HepG2 (cell line): Measurements from ENCODE around the gene PLEKHN1. TPM values are rescaled to one million over a fixed set of nuclear protein-coding genes. Genes with fewer than 3 reads are reported as not detected.
A peak's percentile ranks its signal among the peaks of the same experiment; 100 is the strongest.

Experiments
- ATRX ChIP-seq: sonication (generic); formaldehyde crosslinking; IDR thresholded peaks from 2 replicates; pipeline ENCODE4 v1.4.0; 2020; ENCODE audit warnings: missing genetic modification reagents, borderline replicate concordance
- CAMTA2 ChIP-seq: sonication (generic); formaldehyde crosslinking; IDR thresholded peaks from 2 replicates; pipeline ENCODE4 v1.4.0; 2020; ENCODE audit warnings: mild to moderate bottlenecking, missing genetic modification reagents, borderline replicate concordance
- CBX1 ChIP-seq: IDR thresholded peaks from one replicate; pipeline ENCODE4 v1.6.1; 2016; ENCODE audit warnings: antibody characterized with exemption, low read depth
- CC2D1A ChIP-seq: sonication (generic); formaldehyde crosslinking; IDR thresholded peaks from 2 replicates; pipeline ENCODE4 v1.8.1; 2023; ENCODE audit warnings: mild to moderate bottlenecking, missing genetic modification reagents
- EP300 ChIP-seq, 3 experiments: sonication (generic) in 1 of 3; formaldehyde crosslinking in 1 of 3; IDR thresholded peaks; 2 replicates each; pipeline versions ENCODE4 v1.5.1 to v1.6.1; 2011 to 2020; ENCODE audit warnings: low read depth in 2 of 3, low read length in 2 of 3, borderline replicate concordance in 1 of 3, improper control_type of control experiment in 1 of 3, mild to moderate bottlenecking in 1 of 3, missing genetic modification reagents in 1 of 3, moderate library complexity in 1 of 3
- HDAC2 ChIP-seq: sonication (generic); formaldehyde crosslinking; IDR thresholded peaks from 2 replicates; pipeline ENCODE4 v1.4.0; 2020; ENCODE audit warnings: missing genetic modification reagents
- HMG20A ChIP-seq: IDR thresholded peaks from 2 replicates; pipeline ENCODE4 v1.6.1; 2016; ENCODE audit warnings: borderline replicate concordance
- HNRNPL ChIP-seq: fragments of 200-400 bp; formaldehyde crosslinking; IDR thresholded peaks from 2 replicates; pipeline ENCODE4 v1.6.1; 2017; ENCODE audit warnings: mild to moderate bottlenecking, low read depth, low read length
- KDM3A ChIP-seq: IDR thresholded peaks from 2 replicates; pipeline ENCODE4 v1.6.1; 2018; ENCODE audit warnings: low read depth, missing compliant biosample characterization
- MYC ChIP-seq: sonication (generic); formaldehyde crosslinking; IDR thresholded peaks from 2 replicates; pipeline ENCODE4 v1.9.0; 2021; ENCODE audit warnings: missing genetic modification reagents, borderline replicate concordance
- MYNN ChIP-seq: sonication (generic); formaldehyde crosslinking; IDR thresholded peaks from 2 replicates; pipeline ENCODE4 v1.4.0; 2020; ENCODE audit warnings: mild to moderate bottlenecking, low read depth, missing genetic modification reagents
- PAX8 ChIP-seq: sonication (generic); formaldehyde crosslinking; IDR thresholded peaks from 2 replicates; pipeline ENCODE4 v1.8.0; 2022; ENCODE audit warnings: mild to moderate bottlenecking, missing genetic modification reagents, borderline replicate concordance
- RBFOX2 ChIP-seq: fragments of 200-400 bp; formaldehyde crosslinking; IDR thresholded peaks from 2 replicates; pipeline ENCODE4 v1.6.1; 2017; ENCODE audit warnings: low read depth, mild to moderate bottlenecking, low read length
- SETDB1 ChIP-seq: sonication (generic); formaldehyde crosslinking; IDR thresholded peaks from 2 replicates; pipeline ENCODE4 v1.5.1; 2020; ENCODE audit warnings: missing genetic modification reagents, mild to moderate bottlenecking, borderline replicate concordance
- SKI ChIP-seq: fragments of 450-650 bp; IDR thresholded peaks from one replicate; pipeline ENCODE4 v1.6.1; 2018; ENCODE audit warnings: mild to moderate bottlenecking; ENCODE audit not compliant: partially characterized antibody
- TEAD2 ChIP-seq: sonication (generic); formaldehyde crosslinking; IDR thresholded peaks from 2 replicates; pipeline ENCODE4 v1.9.0; 2021; ENCODE audit warnings: missing genetic modification reagents
- ZNF367 ChIP-seq: sonication (generic); formaldehyde crosslinking; IDR thresholded peaks from 2 replicates; pipeline ENCODE4 v1.4.0; 2020; ENCODE audit warnings: missing genetic modification reagents, borderline replicate concordance
- ZNF501 ChIP-seq: sonication (generic); formaldehyde crosslinking; IDR thresholded peaks from 2 replicates; pipeline ENCODE4 v1.5.1; 2020; ENCODE audit warnings: mild to moderate bottlenecking, moderate library complexity, missing genetic modification reagents
- ZNF605 ChIP-seq: sonication (generic); formaldehyde crosslinking; IDR thresholded peaks from 2 replicates; pipeline ENCODE4 v1.8.0; 2022; ENCODE audit warnings: mild to moderate bottlenecking, missing genetic modification reagents
- ZNF703 ChIP-seq: sonication (generic); formaldehyde crosslinking; IDR thresholded peaks from 2 replicates; pipeline ENCODE4 v1.5.1; 2020; ENCODE audit warnings: missing genetic modification reagents, mild to moderate bottlenecking, moderate library complexity, borderline replicate concordance
- polyA plus RNA-seq, 8 experiments: library from polyadenylated mRNA; depleted of rRNA in 3 of 8; stranded (reverse) in 7 of 8; unstranded in 1 of 8; fragments of >200 nt; fragmentation: Illumina TruSeq in 4 of 8; extraction: Trizol in 4 of 8; gene quantifications; 2 replicates each; pipeline versions ENCODE4 v1.2.1 to v1.2.3, GENCODE V29; 2011 to 2016; ENCODE audit warnings: low read depth in 4 of 8, missing spikeins in 1 of 8, mixed read lengths in 1 of 8; ENCODE audit not compliant: insufficient read depth in 1 of 8
- total RNA-seq, 5 experiments: library from RNA; depleted of rRNA; stranded (reverse); fragments of >200 nt; fragmentation: Illumina TruSeq; extraction: Trizol; gene quantifications; 2 replicates each; pipeline ENCODE4 v1.2.3, GENCODE V29; 2016; ENCODE audit warnings: low read depth in 1 of 5
- TF ChIP-seq, protein P1 (sequence below): IDR thresholded peaks from 2 replicates; pipeline ENCODE4 v1.4.0; 2020; ENCODE audit warnings: mild to moderate bottlenecking, missing genetic modification reagents
- TF ChIP-seq, protein P2 (sequence below): sonication (generic); IDR thresholded peaks from 2 replicates; pipeline ENCODE4 v1.6.1; 2016; ENCODE audit warnings: low read depth, borderline replicate concordance
- TF ChIP-seq, protein P3 (sequence below): sonication (generic); formaldehyde crosslinking; IDR thresholded peaks from 2 replicates; pipeline ENCODE4 v1.5.0; 2020; ENCODE audit warnings: missing genetic modification reagents
- TF ChIP-seq, protein P4 (sequence below): IDR thresholded peaks from 2 replicates; pipeline ENCODE4 v1.6.1; 2016

Gene PLEKHN1
- total and polyA plus RNA-seq, 2 of the 13 experiments (the other 11 are each of a cell fraction or from before 2014, with no cell fraction given): 0.42 to 0.58 TPM

DNA sequence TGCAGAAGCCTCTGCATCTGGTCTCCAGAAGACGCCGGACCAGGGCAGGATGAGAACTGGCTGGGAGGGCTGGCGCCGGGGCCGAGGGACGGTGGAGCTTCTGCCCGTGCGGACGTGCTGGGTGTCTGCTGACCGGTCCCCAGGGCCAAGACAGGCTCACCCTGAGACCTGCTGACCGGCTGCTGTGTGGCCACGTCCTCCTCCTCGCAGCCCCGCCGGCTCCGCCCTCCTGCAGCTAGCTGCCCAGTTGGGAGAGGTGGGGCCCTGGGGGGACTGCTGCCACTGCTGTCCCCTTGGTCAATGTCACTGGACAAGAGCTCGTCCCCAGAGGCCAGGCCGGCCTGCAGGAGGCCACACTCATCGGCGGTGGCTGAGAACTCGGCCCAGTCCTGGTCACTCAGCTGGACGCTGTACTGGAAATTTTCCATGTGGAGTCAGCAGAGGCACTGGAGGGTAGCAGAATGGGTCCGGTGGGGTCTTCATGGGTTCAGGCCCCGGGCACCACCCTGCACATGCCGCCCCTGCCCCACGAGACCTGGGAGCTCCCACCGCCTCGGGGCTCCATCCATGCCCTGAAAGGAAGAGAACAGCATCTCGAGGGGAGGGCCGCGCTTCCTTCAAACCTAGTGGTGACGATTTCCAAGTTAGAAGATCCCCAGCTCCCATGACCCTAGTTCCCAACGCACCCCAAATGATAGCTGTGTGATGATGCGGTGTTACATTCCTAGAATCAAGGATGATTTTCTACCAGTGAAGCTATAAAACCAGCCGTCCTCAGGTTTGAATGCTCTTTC, 14.5 kb downstream of the PLEKHN1 start (continued):
- no peak for TF ChIP-seq ZNF605
- TF ChIP-seq HDAC2 (CRISPR knock-in tag): peak; percentile 41; the same call in 1 of the 2 replicates
- TF ChIP-seq SETDB1: no peak
- TF ChIP-seq, protein P1, sequence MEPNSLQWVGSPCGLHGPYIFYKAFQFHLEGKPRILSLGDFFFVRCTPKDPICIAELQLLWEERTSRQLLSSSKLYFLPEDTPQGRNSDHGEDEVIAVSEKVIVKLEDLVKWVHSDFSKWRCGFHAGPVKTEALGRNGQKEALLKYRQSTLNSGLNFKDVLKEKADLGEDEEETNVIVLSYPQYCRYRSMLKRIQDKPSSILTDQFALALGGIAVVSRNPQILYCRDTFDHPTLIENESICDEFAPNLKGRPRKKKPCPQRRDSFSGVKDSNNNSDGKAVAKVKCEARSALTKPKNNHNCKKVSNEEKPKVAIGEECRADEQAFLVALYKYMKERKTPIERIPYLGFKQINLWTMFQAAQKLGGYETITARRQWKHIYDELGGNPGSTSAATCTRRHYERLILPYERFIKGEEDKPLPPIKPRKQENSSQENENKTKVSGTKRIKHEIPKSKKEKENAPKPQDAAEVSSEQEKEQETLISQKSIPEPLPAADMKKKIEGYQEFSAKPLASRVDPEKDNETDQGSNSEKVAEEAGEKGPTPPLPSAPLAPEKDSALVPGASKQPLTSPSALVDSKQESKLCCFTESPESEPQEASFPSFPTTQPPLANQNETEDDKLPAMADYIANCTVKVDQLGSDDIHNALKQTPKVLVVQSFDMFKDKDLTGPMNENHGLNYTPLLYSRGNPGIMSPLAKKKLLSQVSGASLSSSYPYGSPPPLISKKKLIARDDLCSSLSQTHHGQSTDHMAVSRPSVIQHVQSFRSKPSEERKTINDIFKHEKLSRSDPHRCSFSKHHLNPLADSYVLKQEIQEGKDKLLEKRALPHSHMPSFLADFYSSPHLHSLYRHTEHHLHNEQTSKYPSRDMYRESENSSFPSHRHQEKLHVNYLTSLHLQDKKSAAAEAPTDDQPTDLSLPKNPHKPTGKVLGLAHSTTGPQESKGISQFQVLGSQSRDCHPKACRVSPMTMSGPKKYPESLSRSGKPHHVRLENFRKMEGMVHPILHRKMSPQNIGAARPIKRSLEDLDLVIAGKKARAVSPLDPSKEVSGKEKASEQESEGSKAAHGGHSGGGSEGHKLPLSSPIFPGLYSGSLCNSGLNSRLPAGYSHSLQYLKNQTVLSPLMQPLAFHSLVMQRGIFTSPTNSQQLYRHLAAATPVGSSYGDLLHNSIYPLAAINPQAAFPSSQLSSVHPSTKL (CRISPR knock-in tag): 0 out of 2 replicates have a peak, but pooled peaks have one; percentile 20
- TF ChIP-seq MYNN: no peak
- no peak for TF ChIP-seq KDM3A (CRISPR knock-in tag)
- TF ChIP-seq ZNF501: no peak; the same call in 1 of the 2 replicates
- no peak for TF ChIP-seq CAMTA2 (CRISPR knock-in tag)
- TF ChIP-seq, protein P2, sequence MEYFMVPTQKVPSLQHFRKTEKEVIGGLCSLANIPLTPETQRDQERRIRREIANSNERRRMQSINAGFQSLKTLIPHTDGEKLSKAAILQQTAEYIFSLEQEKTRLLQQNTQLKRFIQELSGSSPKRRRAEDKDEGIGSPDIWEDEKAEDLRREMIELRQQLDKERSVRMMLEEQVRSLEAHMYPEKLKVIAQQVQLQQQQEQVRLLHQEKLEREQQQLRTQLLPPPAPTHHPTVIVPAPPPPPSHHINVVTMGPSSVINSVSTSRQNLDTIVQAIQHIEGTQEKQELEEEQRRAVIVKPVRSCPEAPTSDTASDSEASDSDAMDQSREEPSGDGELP: peak; percentile 20; the same call in 1 of the 2 replicates
- no peak for TF ChIP-seq ATRX (CRISPR knock-in tag)
- TF ChIP-seq CBX1: no peak
- TF ChIP-seq TEAD2 (CRISPR knock-in tag): no peak
- TF ChIP-seq, protein P3, sequence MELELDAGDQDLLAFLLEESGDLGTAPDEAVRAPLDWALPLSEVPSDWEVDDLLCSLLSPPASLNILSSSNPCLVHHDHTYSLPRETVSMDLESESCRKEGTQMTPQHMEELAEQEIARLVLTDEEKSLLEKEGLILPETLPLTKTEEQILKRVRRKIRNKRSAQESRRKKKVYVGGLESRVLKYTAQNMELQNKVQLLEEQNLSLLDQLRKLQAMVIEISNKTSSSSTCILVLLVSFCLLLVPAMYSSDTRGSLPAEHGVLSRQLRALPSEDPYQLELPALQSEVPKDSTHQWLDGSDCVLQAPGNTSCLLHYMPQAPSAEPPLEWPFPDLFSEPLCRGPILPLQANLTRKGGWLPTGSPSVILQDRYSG (CRISPR knock-in tag): no peak
- no peak for TF ChIP-seq RBFOX2
- no peak for TF ChIP-seq HMG20A
- TF ChIP-seq, protein P4, sequence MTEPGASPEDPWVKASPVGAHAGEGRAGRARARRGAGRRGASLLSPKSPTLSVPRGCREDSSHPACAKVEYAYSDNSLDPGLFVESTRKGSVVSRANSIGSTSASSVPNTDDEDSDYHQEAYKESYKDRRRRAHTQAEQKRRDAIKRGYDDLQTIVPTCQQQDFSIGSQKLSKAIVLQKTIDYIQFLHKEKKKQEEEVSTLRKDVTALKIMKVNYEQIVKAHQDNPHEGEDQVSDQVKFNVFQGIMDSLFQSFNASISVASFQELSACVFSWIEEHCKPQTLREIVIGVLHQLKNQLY: no peak
- no peak for TF ChIP-seq ZNF367 (CRISPR knock-in tag)
- TF ChIP-seq HNRNPL: peak; percentile 55; the same call in 1 of the 2 replicates
- TF ChIP-seq MYC (CRISPR knock-in tag): 0 out of 2 replicates have a peak, but pooled peaks have one; percentile 10
- TF ChIP-seq ZNF703 (CRISPR knock-in tag): no peak
- no peak for TF ChIP-seq CC2D1A (CRISPR knock-in tag)
- no peak for TF ChIP-seq SKI
- TF ChIP-seq EP300 (IDR thresholded peaks at IDR 0.05; ENCODE audit: low read depth in 2 of 2, low read length in 2 of 2): no peak
- no peak for TF ChIP-seq EP300 (CRISPR knock-in tag; IDR thresholded peaks at IDR 0.05; ENCODE audit: borderline replicate concordance)
- TF ChIP-seq PAX8 (CRISPR knock-in tag): no peak
